ENCODE measurements around the gene LILRA6. TPM values are rescaled to one million over a fixed set of nuclear protein-coding genes. Genes with fewer than 3 reads are reported as not detected.
A peak's percentile ranks its signal among the peaks of the same experiment; 100 is the strongest.
"Not testable (repeated sequence)": the region's sequence is repeated elsewhere in the genome, so short reads cannot be mapped to it uniquely, and the experiment has no call there.

The LILRA6 gene
- total RNA-seq, 1 experiment from 2014 or later = not detected

DNA sequence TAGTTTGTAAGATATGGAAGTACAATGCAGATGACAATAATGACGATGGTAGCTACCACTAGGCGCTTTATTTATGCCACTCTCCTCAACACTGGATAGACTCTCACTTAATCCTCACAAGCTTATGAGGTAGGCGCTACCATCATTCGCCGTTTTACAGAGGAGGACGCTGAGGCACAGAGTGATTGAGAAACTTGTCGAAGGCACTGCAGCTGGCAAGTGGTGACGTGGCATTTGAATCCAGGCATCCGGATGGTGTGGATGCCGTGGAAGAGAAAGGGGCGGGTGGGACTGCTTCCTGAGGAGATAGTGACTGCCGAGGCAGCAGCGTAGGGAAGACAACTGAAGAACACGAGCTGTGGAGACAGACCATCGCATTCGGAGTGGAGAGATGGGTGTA lies 43.2 kb downstream of the LILRA6 start:
- peaks cover 18% of the 10 kb centered on the region for H3K4me1 Mint-ChIP-seq (ENCODE audit: low read depth, unreplicated experiment)
- H3K27me3 Mint-ChIP-seq (ENCODE audit: insufficient read depth, unreplicated experiment) = no peaks in the 10 kb centered on the region
- no peaks in the 10 kb centered on the region for H3K27me3 ChIP-seq (replicated peaks; ENCODE audit: control insufficient read depth, insufficient read depth, low read length)
- no peaks in the 10 kb centered on the region for H3K9me3 ChIP-seq
- H3K4me1 ChIP-seq = peaks cover 25% of the 10 kb centered on the region
- peaks cover 11% of the 10 kb centered on the region for H3K36me3 ChIP-seq (ENCODE audit: control insufficient read depth, insufficient read depth, low read length)
- CTCF ChIA-PET = no interaction called here
- no peak for DNase-seq
- intact Hi-C loops (cut with micrococcal nuclease; ENCODE audit: unreplicated experiment) = no loop called here
- TF ChIP-seq, protein P1, sequence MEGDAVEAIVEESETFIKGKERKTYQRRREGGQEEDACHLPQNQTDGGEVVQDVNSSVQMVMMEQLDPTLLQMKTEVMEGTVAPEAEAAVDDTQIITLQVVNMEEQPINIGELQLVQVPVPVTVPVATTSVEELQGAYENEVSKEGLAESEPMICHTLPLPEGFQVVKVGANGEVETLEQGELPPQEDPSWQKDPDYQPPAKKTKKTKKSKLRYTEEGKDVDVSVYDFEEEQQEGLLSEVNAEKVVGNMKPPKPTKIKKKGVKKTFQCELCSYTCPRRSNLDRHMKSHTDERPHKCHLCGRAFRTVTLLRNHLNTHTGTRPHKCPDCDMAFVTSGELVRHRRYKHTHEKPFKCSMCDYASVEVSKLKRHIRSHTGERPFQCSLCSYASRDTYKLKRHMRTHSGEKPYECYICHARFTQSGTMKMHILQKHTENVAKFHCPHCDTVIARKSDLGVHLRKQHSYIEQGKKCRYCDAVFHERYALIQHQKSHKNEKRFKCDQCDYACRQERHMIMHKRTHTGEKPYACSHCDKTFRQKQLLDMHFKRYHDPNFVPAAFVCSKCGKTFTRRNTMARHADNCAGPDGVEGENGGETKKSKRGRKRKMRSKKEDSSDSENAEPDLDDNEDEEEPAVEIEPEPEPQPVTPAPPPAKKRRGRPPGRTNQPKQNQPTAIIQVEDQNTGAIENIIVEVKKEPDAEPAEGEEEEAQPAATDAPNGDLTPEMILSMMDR (IDR thresholded peaks at IDR 0.05; ENCODE audit: insufficient read depth in 1 of 2, low read depth in 1 of 2, low read length in 1 of 2, severe bottlenecking in 1 of 2, unreplicated experiment in 1 of 2) = no peak
- POLR2A ChIA-PET = interaction anchor here (4.4 kb wide), 1 partner anchor 9 kb away, joined by 98 read pairs; the partner anchor contains the start of genes MBOAT7 and TSEN34
- peak overlapping the region; percentile 86 for H3K27ac Mint-ChIP-seq (ENCODE audit: unreplicated experiment)
- no peaks in the 10 kb centered on the region for H3K9me3 Mint-ChIP-seq (ENCODE audit: unreplicated experiment)
- H3K4me3 ChIP-seq (ENCODE audit: low read depth, low read length) = no peak overlapping the region
- no TSS peak for BruUV-seq (replicated peaks)
- H3K36me3 Mint-ChIP-seq (ENCODE audit: insufficient read depth, unreplicated experiment) = peaks cover 70% of the 10 kb centered on the region
- peak overlapping the region; percentile 89 for H3K4me3 Mint-ChIP-seq (ENCODE audit: unreplicated experiment)

DNA sequence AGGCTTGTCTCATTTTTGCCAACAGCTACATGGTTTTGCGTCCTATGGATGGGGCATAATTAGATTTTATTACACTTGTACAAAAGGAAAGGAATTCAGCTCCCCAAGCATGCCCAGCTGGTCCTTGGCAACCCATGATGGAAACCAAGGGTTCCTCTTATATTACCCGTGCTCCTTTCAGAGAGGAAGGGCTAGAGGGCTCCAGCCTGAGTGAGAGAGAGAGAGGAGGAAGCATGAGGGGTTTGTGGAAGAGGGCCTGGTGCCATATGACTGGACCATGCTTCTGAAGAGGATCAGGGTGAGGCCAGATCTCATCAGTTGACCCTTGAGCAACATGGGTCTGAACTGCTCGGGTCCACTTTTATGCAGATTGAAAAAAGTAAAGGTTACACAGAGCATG lies 45.5 kb downstream of the LILRA6 start:
- TF ChIP-seq, protein P1 (IDR thresholded peaks at IDR 0.05; ENCODE audit: insufficient read depth in 1 of 2, low read depth in 1 of 2, low read length in 1 of 2, severe bottlenecking in 1 of 2, unreplicated experiment in 1 of 2) = no peak
- H3K36me3 ChIP-seq (ENCODE audit: control insufficient read depth, insufficient read depth, low read length) = peaks cover 1% of the 10 kb centered on the region; the same call in 1 of the 2 replicates
- no peaks in the 10 kb centered on the region for H3K27me3 ChIP-seq (replicated peaks; ENCODE audit: control insufficient read depth, insufficient read depth, low read length)
- intact Hi-C loops (cut with micrococcal nuclease; ENCODE audit: unreplicated experiment) = no loop called here
- Mint-ChIP-seq H3K36me3 (ENCODE audit: insufficient read depth, unreplicated experiment) (peaks cover 64% of the 10 kb centered on the region), H3K4me3 (ENCODE audit: unreplicated experiment) (no peak overlapping the region), H3K4me1 (ENCODE audit: low read depth, unreplicated experiment) (peaks cover 18% of the 10 kb centered on the region), H3K9me3 (ENCODE audit: unreplicated experiment) (no peaks in the 10 kb centered on the region), H3K27ac (ENCODE audit: unreplicated experiment) (no peak overlapping the region), H3K27me3 (ENCODE audit: insufficient read depth, unreplicated experiment) (no peaks in the 10 kb centered on the region)
- H3K4me3 ChIP-seq (ENCODE audit: low read depth, low read length) = no peak overlapping the region
- no TSS peak for BruUV-seq (replicated peaks)
- ChIA-PET POLR2A (no interaction called here), CTCF (no interaction called here)
- H3K4me1 ChIP-seq = peaks cover 5% of the 10 kb centered on the region
- DNase-seq = no peak
- no peaks in the 10 kb centered on the region for H3K9me3 ChIP-seq

DNA sequence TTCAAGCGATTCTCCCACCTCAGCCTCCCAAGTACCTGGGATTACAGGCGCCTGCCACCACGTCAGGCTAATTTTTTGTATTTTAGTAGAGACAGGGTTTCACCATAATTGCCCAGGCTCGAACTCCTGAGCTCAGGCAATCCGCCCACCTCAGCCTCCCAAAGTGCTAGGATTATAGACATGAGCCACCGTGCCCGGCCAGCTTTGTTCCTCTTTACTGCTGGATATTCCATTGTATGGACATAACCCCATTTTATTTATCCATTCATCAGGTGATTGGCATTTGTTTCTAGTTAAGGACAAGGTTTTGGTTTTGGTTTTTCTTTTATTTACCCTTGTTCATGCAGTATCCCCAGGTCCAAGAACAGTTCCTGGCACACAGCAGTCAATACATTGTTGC lies 46.1 kb downstream of the LILRA6 start:
- DNase-seq = no peak
- H3K36me3 ChIP-seq (ENCODE audit: control insufficient read depth, insufficient read depth, low read length) = peaks cover 1% of the 10 kb centered on the region; the same call in 1 of the 2 replicates
- Mint-ChIP-seq H3K27ac (ENCODE audit: unreplicated experiment) (no peak overlapping the region), H3K27me3 (ENCODE audit: insufficient read depth, unreplicated experiment) (no peaks in the 10 kb centered on the region), H3K36me3 (ENCODE audit: insufficient read depth, unreplicated experiment) (peaks cover 64% of the 10 kb centered on the region), H3K4me3 (ENCODE audit: unreplicated experiment) (no peak overlapping the region), H3K9me3 (ENCODE audit: unreplicated experiment) (no peaks in the 10 kb centered on the region), H3K4me1 (ENCODE audit: low read depth, unreplicated experiment) (peaks cover 24% of the 10 kb centered on the region)
- H3K9me3 ChIP-seq = no peaks in the 10 kb centered on the region
- H3K4me1 ChIP-seq = no peaks in the 10 kb centered on the region
- intact Hi-C loops (cut with micrococcal nuclease; ENCODE audit: unreplicated experiment) = no loop called here
- H3K27me3 ChIP-seq (replicated peaks; ENCODE audit: control insufficient read depth, insufficient read depth, low read length) = no peaks in the 10 kb centered on the region
- H3K4me3 ChIP-seq (ENCODE audit: low read depth, low read length) = no peak overlapping the region
- POLR2A ChIA-PET = no interaction called here
- BruUV-seq (replicated peaks) = no TSS peak
- CTCF ChIA-PET = no interaction called here
- TF ChIP-seq, protein P1 (IDR thresholded peaks at IDR 0.05; ENCODE audit: insufficient read depth in 1 of 2, low read depth in 1 of 2, low read length in 1 of 2, severe bottlenecking in 1 of 2, unreplicated experiment in 1 of 2) = no peak

DNA sequence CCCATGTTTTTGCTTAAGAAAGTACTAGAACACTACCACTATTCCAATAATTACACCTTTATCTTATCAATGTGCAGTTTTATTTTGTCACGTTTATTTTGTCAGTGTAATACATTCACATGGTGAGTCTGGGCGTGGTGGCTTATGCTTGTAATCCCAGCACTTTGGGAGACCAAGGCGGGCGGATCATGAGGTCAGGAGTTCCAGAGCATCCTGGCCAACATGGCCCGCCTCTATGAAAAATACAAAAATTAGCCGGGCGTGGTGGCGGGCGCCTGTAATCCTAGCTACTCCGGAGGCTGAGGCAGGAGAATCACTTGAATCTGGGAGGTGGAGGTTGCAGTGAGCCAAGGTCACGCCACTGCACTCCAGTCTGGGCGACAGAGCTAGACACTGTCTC lies 48.1 kb downstream of the LILRA6 start:
- H3K4me3 ChIP-seq (ENCODE audit: low read depth, low read length); H3K4me3 Mint-ChIP-seq (ENCODE audit: unreplicated experiment); DNase-seq; H3K9me3 Mint-ChIP-seq (ENCODE audit: unreplicated experiment); POLR2A ChIA-PET; BruUV-seq (replicated peaks); H3K27me3 Mint-ChIP-seq (ENCODE audit: insufficient read depth, unreplicated experiment); CTCF ChIA-PET; H3K36me3 ChIP-seq (ENCODE audit: control insufficient read depth, insufficient read depth, low read length); H3K9me3 ChIP-seq; H3K27ac Mint-ChIP-seq (ENCODE audit: unreplicated experiment); H3K27me3 ChIP-seq (replicated peaks; ENCODE audit: control insufficient read depth, insufficient read depth, low read length); H3K4me1 ChIP-seq: not testable (repeated sequence)
- H3K36me3 Mint-ChIP-seq (ENCODE audit: insufficient read depth, unreplicated experiment) = peaks cover 64% of the 10 kb centered on the region
- intact Hi-C loops (cut with micrococcal nuclease; ENCODE audit: unreplicated experiment) = loop anchor here (5.0 kb wide), 1 partner anchor 268 kb away; the partner anchor contains the start of gene LENG9
- peaks cover 19% of the 10 kb centered on the region for H3K4me1 Mint-ChIP-seq (ENCODE audit: low read depth, unreplicated experiment)

Measured in Caco-2 (cell line).